Measurements from ENCODE around the gene GNG7. TPM values are rescaled to one million over a fixed set of nuclear protein-coding genes. Genes with fewer than 3 reads are reported as not detected.

The GNG7 gene
- total RNA-seq, 1 experiment from 2014 or later: 9.6 TPM

DNA sequence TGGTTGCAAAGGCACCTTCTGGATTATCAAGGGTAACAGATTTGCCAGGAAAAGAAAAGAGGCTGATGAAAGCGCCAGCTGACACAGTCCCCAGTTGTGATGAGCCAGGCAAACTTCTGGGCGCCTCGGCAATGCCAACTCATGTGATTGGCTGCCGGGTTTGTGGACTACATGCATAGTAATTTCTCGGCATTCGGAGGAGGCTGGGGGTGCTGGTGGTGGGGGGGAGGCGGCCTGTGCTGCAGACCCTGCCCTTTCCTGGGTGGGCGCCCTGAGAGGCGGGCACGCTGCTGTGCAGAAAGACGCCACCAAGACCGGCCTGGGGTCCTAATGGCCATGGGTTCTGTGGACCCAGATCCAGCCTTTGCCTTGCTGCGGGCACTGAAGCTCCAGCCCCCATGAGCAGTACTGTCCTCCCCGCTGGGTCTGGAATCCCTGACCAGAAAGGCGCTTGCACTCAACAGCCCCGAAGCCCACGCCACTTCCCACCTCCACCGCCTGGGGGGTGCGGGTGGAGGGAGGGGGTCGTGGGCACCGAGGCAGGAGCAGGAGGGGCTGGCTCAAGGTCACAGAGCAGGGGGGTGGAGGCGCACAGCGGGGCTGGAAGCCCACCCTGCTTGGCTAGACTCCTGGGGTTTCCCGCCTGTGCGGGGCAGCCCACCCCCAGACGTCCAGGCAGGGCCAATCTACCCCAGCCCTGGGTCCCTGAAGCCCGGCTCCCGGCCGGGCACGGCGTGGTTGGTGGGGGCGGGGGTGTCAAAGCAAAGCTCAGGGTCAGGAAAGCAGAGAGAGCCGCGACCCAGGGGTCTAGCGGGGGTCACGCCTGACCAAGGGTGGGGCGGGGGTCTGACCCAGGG, 17.7 kb upstream of the GNG7 start:
- peaks cover 9% of the 10 kb centered on the region for H3K36me3 Mint-ChIP-seq

DNA sequence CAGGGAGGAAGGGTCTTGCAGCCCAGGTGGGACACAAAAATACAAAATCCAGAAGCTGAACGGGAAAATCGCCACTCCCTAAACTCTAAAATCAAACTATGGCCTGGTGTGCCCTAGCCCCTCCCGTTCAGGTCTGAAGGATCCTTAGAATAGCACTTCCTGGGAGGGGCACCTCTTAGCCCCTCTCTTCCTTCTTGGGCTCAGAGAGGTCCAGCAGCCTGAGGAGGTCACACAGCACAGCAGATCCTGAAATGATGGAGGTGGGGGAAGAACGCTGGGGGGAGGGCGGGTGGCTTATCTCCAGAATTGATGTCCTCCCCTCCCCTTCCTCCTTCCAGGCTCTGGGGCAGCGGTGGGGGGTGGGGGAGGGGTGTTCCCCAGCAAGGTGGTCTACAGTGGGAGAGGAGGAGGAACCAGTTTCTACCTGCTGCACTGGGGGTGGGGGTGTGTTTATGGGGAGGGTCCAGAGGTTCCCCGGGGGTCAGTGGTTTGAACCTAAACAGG, 16.8 kb upstream of the GNG7 start:
- DNase-seq (ENCODE audit: low spot score) (no peak), ATAC-seq (no peak)
- Mint-ChIP-seq H3K9me3 (peaks cover 12% of the 10 kb centered on the region), H3K4me3 (peak overlapping the region; percentile 58), H3K36me3 (peaks cover 12% of the 10 kb centered on the region), H3K27ac (no peak overlapping the region), H3K27me3 (ENCODE audit: low read depth) (no peaks in the 10 kb centered on the region; the same call in 1 of the 2 replicates), H3K4me1 (peaks cover 8% of the 10 kb centered on the region)
- ChIA-PET POLR2A (interaction anchor here (0.7 kb wide), 1 partner anchor 20 kb away, joined by 3 read pairs; no protein-coding TSS in a partner anchor), CTCF (no interaction called here)
- TF ChIP-seq SP1 (CRISPR knock-in tag; conservative IDR thresholded peaks at IDR 0.05) (no peak), ZNF219 (CRISPR knock-in tag; IDR thresholded peaks at IDR 0.05; ENCODE audit: borderline replicate concordance) (no peak), FOXJ3 (CRISPR knock-in tag; IDR thresholded peaks at IDR 0.05; ENCODE audit: borderline replicate concordance) (no peak)
- TF ChIP-seq, protein P1, sequence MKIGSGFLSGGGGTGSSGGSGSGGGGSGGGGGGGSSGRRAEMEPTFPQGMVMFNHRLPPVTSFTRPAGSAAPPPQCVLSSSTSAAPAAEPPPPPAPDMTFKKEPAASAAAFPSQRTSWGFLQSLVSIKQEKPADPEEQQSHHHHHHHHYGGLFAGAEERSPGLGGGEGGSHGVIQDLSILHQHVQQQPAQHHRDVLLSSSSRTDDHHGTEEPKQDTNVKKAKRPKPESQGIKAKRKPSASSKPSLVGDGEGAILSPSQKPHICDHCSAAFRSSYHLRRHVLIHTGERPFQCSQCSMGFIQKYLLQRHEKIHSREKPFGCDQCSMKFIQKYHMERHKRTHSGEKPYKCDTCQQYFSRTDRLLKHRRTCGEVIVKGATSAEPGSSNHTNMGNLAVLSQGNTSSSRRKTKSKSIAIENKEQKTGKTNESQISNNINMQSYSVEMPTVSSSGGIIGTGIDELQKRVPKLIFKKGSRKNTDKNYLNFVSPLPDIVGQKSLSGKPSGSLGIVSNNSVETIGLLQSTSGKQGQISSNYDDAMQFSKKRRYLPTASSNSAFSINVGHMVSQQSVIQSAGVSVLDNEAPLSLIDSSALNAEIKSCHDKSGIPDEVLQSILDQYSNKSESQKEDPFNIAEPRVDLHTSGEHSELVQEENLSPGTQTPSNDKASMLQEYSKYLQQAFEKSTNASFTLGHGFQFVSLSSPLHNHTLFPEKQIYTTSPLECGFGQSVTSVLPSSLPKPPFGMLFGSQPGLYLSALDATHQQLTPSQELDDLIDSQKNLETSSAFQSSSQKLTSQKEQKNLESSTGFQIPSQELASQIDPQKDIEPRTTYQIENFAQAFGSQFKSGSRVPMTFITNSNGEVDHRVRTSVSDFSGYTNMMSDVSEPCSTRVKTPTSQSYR (CRISPR knock-in tag; IDR thresholded peaks at IDR 0.05): no peak
- TF ChIP-seq, protein P2, sequence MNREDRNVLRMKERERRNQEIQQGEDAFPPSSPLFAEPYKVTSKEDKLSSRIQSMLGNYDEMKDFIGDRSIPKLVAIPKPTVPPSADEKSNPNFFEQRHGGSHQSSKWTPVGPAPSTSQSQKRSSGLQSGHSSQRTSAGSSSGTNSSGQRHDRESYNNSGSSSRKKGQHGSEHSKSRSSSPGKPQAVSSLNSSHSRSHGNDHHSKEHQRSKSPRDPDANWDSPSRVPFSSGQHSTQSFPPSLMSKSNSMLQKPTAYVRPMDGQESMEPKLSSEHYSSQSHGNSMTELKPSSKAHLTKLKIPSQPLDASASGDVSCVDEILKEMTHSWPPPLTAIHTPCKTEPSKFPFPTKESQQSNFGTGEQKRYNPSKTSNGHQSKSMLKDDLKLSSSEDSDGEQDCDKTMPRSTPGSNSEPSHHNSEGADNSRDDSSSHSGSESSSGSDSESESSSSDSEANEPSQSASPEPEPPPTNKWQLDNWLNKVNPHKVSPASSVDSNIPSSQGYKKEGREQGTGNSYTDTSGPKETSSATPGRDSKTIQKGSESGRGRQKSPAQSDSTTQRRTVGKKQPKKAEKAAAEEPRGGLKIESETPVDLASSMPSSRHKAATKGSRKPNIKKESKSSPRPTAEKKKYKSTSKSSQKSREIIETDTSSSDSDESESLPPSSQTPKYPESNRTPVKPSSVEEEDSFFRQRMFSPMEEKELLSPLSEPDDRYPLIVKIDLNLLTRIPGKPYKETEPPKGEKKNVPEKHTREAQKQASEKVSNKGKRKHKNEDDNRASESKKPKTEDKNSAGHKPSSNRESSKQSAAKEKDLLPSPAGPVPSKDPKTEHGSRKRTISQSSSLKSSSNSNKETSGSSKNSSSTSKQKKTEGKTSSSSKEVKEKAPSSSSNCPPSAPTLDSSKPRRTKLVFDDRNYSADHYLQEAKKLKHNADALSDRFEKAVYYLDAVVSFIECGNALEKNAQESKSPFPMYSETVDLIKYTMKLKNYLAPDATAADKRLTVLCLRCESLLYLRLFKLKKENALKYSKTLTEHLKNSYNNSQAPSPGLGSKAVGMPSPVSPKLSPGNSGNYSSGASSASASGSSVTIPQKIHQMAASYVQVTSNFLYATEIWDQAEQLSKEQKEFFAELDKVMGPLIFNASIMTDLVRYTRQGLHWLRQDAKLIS (CRISPR knock-in tag; IDR thresholded peaks at IDR 0.05; ENCODE audit: borderline replicate concordance): no peak

More for the DNA sequence above, 17.7 kb upstream of the GNG7 start:
- Mint-ChIP-seq H3K27ac (no peak overlapping the region), H3K27me3 (ENCODE audit: low read depth) (no peaks in the 10 kb centered on the region; the same call in 1 of the 2 replicates), H3K4me1 (peaks cover 8% of the 10 kb centered on the region), H3K9me3 (peaks cover 9% of the 10 kb centered on the region), H3K4me3 (peak overlapping the region; percentile 58)
- POLR2A ChIA-PET: interaction anchor here (0.5 to 1.0 kb wide), 3 partner anchors 18 to 67 kb away, joined by 3 to 4 read pairs (median 3); no protein-coding TSS in a partner anchor
- 0 out of 2 replicates have a peak, but pooled peaks have one; percentile 19 for TF ChIP-seq FOXP1 (CRISPR knock-in tag; IDR thresholded peaks at IDR 0.05; ENCODE audit: borderline replicate concordance)
- peak; percentile 33; the same call in 1 of the 2 replicates for TF ChIP-seq SP1 (CRISPR knock-in tag; conservative IDR thresholded peaks at IDR 0.05)
- TF ChIP-seq NFATC4 (CRISPR knock-in tag; IDR thresholded peaks at IDR 0.05): no peak
- TF ChIP-seq, protein P3, sequence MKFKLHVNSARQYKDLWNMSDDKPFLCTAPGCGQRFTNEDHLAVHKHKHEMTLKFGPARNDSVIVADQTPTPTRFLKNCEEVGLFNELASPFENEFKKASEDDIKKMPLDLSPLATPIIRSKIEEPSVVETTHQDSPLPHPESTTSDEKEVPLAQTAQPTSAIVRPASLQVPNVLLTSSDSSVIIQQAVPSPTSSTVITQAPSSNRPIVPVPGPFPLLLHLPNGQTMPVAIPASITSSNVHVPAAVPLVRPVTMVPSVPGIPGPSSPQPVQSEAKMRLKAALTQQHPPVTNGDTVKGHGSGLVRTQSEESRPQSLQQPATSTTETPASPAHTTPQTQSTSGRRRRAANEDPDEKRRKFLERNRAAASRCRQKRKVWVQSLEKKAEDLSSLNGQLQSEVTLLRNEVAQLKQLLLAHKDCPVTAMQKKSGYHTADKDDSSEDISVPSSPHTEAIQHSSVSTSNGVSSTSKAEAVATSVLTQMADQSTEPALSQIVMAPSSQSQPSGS (CRISPR knock-in tag; IDR thresholded peaks at IDR 0.05; ENCODE audit: borderline replicate concordance, low read depth): no peak
- TF ChIP-seq, protein P4, sequence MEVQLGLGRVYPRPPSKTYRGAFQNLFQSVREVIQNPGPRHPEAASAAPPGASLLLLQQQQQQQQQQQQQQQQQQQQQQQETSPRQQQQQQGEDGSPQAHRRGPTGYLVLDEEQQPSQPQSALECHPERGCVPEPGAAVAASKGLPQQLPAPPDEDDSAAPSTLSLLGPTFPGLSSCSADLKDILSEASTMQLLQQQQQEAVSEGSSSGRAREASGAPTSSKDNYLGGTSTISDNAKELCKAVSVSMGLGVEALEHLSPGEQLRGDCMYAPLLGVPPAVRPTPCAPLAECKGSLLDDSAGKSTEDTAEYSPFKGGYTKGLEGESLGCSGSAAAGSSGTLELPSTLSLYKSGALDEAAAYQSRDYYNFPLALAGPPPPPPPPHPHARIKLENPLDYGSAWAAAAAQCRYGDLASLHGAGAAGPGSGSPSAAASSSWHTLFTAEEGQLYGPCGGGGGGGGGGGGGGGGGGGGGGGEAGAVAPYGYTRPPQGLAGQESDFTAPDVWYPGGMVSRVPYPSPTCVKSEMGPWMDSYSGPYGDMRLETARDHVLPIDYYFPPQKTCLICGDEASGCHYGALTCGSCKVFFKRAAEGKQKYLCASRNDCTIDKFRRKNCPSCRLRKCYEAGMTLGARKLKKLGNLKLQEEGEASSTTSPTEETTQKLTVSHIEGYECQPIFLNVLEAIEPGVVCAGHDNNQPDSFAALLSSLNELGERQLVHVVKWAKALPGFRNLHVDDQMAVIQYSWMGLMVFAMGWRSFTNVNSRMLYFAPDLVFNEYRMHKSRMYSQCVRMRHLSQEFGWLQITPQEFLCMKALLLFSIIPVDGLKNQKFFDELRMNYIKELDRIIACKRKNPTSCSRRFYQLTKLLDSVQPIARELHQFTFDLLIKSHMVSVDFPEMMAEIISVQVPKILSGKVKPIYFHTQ (CRISPR knock-in tag; IDR thresholded peaks at IDR 0.05): no peak
- TF ChIP-seq NFYB (CRISPR knock-in tag; conservative IDR thresholded peaks at IDR 0.05; ENCODE audit: low read depth): peak; percentile 45; the same call in 1 of the 2 replicates
- TF ChIP-seq FOXJ3 (CRISPR knock-in tag; IDR thresholded peaks at IDR 0.05; ENCODE audit: borderline replicate concordance): no peak
- no peak for TF ChIP-seq CREM (CRISPR knock-in tag; IDR thresholded peaks at IDR 0.05)
- peak; percentile 68; the same call in 1 of the 2 replicates for TF ChIP-seq MYBL2 (CRISPR knock-in tag; IDR thresholded peaks at IDR 0.05)
- no peak for TF ChIP-seq HMGA2 (CRISPR knock-in tag; IDR thresholded peaks at IDR 0.05)
- TF ChIP-seq ZNF121 (CRISPR knock-in tag; IDR thresholded peaks at IDR 0.05): no peak
- no peak for TF ChIP-seq ZNF671 (CRISPR knock-in tag; IDR thresholded peaks at IDR 0.05)
- TF ChIP-seq, protein P5, sequence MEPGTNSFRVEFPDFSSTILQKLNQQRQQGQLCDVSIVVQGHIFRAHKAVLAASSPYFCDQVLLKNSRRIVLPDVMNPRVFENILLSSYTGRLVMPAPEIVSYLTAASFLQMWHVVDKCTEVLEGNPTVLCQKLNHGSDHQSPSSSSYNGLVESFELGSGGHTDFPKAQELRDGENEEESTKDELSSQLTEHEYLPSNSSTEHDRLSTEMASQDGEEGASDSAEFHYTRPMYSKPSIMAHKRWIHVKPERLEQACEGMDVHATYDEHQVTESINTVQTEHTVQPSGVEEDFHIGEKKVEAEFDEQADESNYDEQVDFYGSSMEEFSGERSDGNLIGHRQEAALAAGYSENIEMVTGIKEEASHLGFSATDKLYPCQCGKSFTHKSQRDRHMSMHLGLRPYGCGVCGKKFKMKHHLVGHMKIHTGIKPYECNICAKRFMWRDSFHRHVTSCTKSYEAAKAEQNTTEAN (CRISPR knock-in tag; IDR thresholded peaks at IDR 0.05): no peak
- TF ChIP-seq, protein P6, sequence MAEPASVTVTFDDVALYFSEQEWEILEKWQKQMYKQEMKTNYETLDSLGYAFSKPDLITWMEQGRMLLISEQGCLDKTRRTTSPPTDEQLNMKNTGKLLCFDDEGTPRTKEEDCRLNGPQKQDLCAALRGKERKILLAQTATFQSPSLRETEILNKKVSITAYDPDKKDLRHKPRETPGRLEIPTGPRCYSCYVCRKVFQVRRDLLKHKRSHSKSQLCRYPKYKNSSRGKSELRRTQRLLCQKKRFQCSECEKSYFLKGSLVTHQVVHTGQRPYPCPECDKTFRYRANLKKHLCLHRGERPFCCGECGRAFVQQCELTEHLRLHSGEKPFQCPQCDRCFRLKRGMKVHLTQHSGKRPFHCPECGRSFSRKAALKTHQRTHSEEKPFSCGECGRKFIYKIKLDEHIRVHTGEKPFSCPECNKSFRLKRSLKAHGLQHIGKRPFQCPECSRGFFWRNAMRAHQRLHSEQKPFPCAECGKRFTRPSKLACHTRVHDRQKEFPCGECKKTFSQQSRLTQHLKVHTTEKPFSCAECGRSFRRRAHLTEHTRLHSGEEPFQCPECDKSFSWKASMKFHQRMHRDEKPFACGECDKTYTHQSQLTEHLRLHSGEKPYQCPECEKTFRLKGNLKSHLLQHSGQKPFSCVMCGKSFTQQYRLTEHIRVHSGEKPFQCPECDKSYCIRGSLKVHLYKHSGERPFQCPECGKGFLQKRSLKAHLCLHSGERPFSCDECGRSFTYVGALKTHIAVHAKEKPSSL (CRISPR knock-in tag; conservative IDR thresholded peaks at IDR 0.05): no peak
- TF ChIP-seq ZBTB21 (CRISPR knock-in tag; IDR thresholded peaks at IDR 0.05; ENCODE audit: borderline replicate concordance): no peak
- CTCF ChIA-PET: interaction anchor here (0.7 to 1.9 kb wide), 4 partner anchors 19 to 83 kb away, joined by 3 to 6 read pairs (median 4); no protein-coding TSS in a partner anchor
- ATAC-seq: peak; percentile 49
- DNase-seq (ENCODE audit: low spot score): peak; percentile 56

Data from WTC11 (cell line).